K562 (cell line): ENCODE measurements around the gene SLC22A23.

ENCODE experiments used
- ATF3 ChIP-seq, 2 experiments: fragments of 450-650 bp in 1 of 2; sonication (generic) in 1 of 2; formaldehyde crosslinking in 1 of 2; IDR thresholded peaks in 1 of 2; conservative IDR thresholded peaks in 1 of 2; 2 replicates each; pipeline versions ENCODE4 v1.6.1 to v1.8.1; 2016 to 2023; ENCODE audit warnings: mild to moderate bottlenecking in 2 of 2, moderate library complexity in 2 of 2, inconsistent platforms in 1 of 2, missing genetic modification reagents in 1 of 2
- CREB1 ChIP-seq, 2 experiments: sonication (generic) in 1 of 2; formaldehyde crosslinking in 1 of 2; IDR thresholded peaks; 2 replicates each; pipeline versions ENCODE4 v1.6.1 to v1.8.0; 2012 to 2022; ENCODE audit warnings: inconsistent platforms in 1 of 2, mild to moderate bottlenecking in 1 of 2, missing genetic modification reagents in 1 of 2, moderate library complexity in 1 of 2
- CTCF ChIP-seq, 3 experiments: IDR thresholded peaks in 2 of 3; conservative IDR thresholded peaks in 1 of 3; 2 replicates each; pipeline ENCODE4 v1.5.1; 2011 to 2012; ENCODE audit warnings: low read length in 3 of 3, mild to moderate bottlenecking in 3 of 3, control low read depth in 2 of 3, improper control_type of control experiment in 1 of 3, inconsistent platforms in 1 of 3, low read depth in 1 of 3, mixed read lengths in 1 of 3, moderate library complexity in 1 of 3; ENCODE audit not compliant: insufficient read depth in 2 of 3
- ELF1 ChIP-seq: fragments of 200-800 bp; sonication (Bioruptor generic); IDR thresholded peaks from 2 replicates; pipeline ENCODE4 v1.6.1; 2016; ENCODE audit warnings: missing genetic modification characterization, missing compliant biosample characterization
- EP300 ChIP-seq: IDR thresholded peaks from 2 replicates; pipeline ENCODE4 v1.6.1; 2012; ENCODE audit warnings: low read length, improper control_type of control experiment
- TAF15 ChIP-seq: fragments of 200-400 bp; formaldehyde crosslinking; IDR thresholded peaks from 2 replicates; pipeline ENCODE4 v1.6.1; 2017; ENCODE audit warnings: mild to moderate bottlenecking, low read depth, low read length, moderate library complexity
- YY1 ChIP-seq, 3 experiments: IDR thresholded peaks; 2 replicates each; pipeline ENCODE4 v1.6.1; 2011; ENCODE audit warnings: low read length in 2 of 3, mild to moderate bottlenecking in 2 of 3, moderate library complexity in 2 of 3, borderline replicate concordance in 1 of 3, control low read depth in 1 of 3, low read depth in 1 of 3; ENCODE audit not compliant: insufficient read depth in 3 of 3, insufficient replicate concordance in 2 of 3, control insufficient read depth in 1 of 3, insufficient read length in 1 of 3; ENCODE audit errors: extremely low read depth in 1 of 3
- ZFP36 ChIP-seq: fragments of 150-350 bp; IDR thresholded peaks from 2 replicates; pipeline ENCODE4 v1.6.1; 2018; ENCODE audit warnings: low read length, low read depth; ENCODE audit not compliant: partially characterized antibody
- ZFPM2 ChIP-seq: fragments of 250-450 bp; sonication (Bioruptor Pico); IDR thresholded peaks from 2 replicates; pipeline ENCODE4 v1.5.1; 2022; ENCODE audit warnings: mild to moderate bottlenecking
- ZNF384 ChIP-seq: IDR thresholded peaks from 2 replicates; pipeline ENCODE4 v1.6.1; 2012; ENCODE audit warnings: low read depth, low read length, improper control_type of control experiment
- TF ChIP-seq, protein P1 (sequence below): sonication (generic); formaldehyde crosslinking; IDR thresholded peaks from 2 replicates; pipeline ENCODE4 v1.4.0; 2020; ENCODE audit warnings: mild to moderate bottlenecking, missing genetic modification reagents
- TF ChIP-seq, protein P2 (sequence below): fragments of 450-650 bp; formaldehyde crosslinking; IDR thresholded peaks from 2 replicates; pipeline ENCODE4 v1.4.0; 2020; ENCODE audit warnings: mild to moderate bottlenecking, moderate library complexity
- TF ChIP-seq, protein P3 (sequence below): conservative IDR thresholded peaks from 2 replicates; pipeline ENCODE4 v1.6.1; 2011; ENCODE audit warnings: low read depth, mild to moderate bottlenecking, low read length; ENCODE audit not compliant: control insufficient read depth
- TF ChIP-seq, protein P4 (sequence below): fragments of 250-450 bp; sonication (Bioruptor Pico); IDR thresholded peaks from 2 replicates; pipeline ENCODE4 v1.4.0; 2020; ENCODE audit warnings: mild to moderate bottlenecking, moderate library complexity, borderline replicate concordance

- TF ChIP-seq EP300 (no peak), ZFP36 (no peak), TAF15 (no peak), ZNF384 (no peak), CTCF (IDR thresholded peaks at IDR 0.05 in 2 of 3, conservative IDR thresholded peaks at IDR 0.05 in 1 of 3; ENCODE audit: insufficient read depth in 2 of 3, low read depth in 1 of 3, low read length in 3 of 3) (no peak), CREB1 (IDR thresholded peaks at IDR 0.05) (no peak), CREB1 (CRISPR knock-in tag; IDR thresholded peaks at IDR 0.05) (no peak), YY1 (IDR thresholded peaks at IDR 0.05; ENCODE audit: borderline replicate concordance in 1 of 3, control insufficient read depth in 1 of 3, extremely low read depth in 1 of 3, insufficient read depth in 3 of 3, insufficient read length in 1 of 3, insufficient replicate concordance in 2 of 3, low read depth in 1 of 3, low read length in 2 of 3) (no peak), ELF1 (tag) (no peak), ATF3 (IDR thresholded peaks at IDR 0.05) (no peak), ATF3 (CRISPR knock-in tag; conservative IDR thresholded peaks at IDR 0.05) (no peak), ZFPM2 (CRISPR knock-in tag) (no peak)
- TF ChIP-seq, protein P1, sequence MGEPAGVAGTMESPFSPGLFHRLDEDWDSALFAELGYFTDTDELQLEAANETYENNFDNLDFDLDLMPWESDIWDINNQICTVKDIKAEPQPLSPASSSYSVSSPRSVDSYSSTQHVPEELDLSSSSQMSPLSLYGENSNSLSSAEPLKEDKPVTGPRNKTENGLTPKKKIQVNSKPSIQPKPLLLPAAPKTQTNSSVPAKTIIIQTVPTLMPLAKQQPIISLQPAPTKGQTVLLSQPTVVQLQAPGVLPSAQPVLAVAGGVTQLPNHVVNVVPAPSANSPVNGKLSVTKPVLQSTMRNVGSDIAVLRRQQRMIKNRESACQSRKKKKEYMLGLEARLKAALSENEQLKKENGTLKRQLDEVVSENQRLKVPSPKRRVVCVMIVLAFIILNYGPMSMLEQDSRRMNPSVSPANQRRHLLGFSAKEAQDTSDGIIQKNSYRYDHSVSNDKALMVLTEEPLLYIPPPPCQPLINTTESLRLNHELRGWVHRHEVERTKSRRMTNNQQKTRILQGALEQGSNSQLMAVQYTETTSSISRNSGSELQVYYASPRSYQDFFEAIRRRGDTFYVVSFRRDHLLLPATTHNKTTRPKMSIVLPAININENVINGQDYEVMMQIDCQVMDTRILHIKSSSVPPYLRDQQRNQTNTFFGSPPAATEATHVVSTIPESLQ (CRISPR knock-in tag): no peak
- TF ChIP-seq, protein P2, sequence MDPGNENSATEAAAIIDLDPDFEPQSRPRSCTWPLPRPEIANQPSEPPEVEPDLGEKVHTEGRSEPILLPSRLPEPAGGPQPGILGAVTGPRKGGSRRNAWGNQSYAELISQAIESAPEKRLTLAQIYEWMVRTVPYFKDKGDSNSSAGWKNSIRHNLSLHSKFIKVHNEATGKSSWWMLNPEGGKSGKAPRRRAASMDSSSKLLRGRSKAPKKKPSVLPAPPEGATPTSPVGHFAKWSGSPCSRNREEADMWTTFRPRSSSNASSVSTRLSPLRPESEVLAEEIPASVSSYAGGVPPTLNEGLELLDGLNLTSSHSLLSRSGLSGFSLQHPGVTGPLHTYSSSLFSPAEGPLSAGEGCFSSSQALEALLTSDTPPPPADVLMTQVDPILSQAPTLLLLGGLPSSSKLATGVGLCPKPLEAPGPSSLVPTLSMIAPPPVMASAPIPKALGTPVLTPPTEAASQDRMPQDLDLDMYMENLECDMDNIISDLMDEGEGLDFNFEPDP (CRISPR knock-in tag): no peak
- TF ChIP-seq, protein P3, sequence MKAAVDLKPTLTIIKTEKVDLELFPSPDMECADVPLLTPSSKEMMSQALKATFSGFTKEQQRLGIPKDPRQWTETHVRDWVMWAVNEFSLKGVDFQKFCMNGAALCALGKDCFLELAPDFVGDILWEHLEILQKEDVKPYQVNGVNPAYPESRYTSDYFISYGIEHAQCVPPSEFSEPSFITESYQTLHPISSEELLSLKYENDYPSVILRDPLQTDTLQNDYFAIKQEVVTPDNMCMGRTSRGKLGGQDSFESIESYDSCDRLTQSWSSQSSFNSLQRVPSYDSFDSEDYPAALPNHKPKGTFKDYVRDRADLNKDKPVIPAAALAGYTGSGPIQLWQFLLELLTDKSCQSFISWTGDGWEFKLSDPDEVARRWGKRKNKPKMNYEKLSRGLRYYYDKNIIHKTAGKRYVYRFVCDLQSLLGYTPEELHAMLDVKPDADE: no peak
- TF ChIP-seq, protein P4, sequence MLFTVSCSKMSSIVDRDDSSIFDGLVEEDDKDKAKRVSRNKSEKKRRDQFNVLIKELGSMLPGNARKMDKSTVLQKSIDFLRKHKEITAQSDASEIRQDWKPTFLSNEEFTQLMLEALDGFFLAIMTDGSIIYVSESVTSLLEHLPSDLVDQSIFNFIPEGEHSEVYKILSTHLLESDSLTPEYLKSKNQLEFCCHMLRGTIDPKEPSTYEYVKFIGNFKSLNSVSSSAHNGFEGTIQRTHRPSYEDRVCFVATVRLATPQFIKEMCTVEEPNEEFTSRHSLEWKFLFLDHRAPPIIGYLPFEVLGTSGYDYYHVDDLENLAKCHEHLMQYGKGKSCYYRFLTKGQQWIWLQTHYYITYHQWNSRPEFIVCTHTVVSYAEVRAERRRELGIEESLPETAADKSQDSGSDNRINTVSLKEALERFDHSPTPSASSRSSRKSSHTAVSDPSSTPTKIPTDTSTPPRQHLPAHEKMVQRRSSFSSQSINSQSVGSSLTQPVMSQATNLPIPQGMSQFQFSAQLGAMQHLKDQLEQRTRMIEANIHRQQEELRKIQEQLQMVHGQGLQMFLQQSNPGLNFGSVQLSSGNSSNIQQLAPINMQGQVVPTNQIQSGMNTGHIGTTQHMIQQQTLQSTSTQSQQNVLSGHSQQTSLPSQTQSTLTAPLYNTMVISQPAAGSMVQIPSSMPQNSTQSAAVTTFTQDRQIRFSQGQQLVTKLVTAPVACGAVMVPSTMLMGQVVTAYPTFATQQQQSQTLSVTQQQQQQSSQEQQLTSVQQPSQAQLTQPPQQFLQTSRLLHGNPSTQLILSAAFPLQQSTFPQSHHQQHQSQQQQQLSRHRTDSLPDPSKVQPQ (CRISPR knock-in tag): no peak
Measured at GRCh38 chr6:3242768-3243167, 214.1 kb downstream of the SLC22A23 start.
